Measurements from ENCODE around the gene SPRED1.
A peak's percentile ranks its signal among the peaks of the same experiment; 100 is the strongest.

The SPRED1 gene

DNA sequence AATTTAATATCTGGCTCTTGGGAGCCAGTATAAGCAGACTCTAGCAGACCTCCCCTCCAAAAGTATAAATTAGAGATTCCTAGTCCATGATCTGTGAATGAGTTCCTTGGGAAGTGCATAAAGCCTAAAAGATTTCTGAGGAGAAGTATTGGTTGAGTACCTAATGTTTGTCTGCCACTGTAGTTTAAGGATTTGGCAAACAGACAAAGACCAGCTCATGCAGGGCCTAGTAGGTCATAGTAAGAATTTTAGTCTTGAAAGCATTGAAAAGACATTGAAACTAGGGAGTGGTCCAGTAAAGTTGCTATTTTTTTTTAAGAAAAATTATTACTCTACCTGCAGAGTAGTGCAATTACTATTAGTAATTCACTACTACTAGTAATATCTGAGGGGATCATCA lies 67.5 kb downstream of the SPRED1 start:
- no peak overlapping the region for H3K27ac Mint-ChIP-seq
- no peaks in the 10 kb centered on the region for H3K36me3 Mint-ChIP-seq
- ATAC-seq (ENCODE audit: low read depth) (no peak), DNase-seq (ENCODE audit: low spot score in 2 of 2) (no peak)
- H3K9me3 Mint-ChIP-seq: no peaks in the 10 kb centered on the region
- H3K4me3 Mint-ChIP-seq: no peak overlapping the region
- no peaks in the 10 kb centered on the region for H3K27me3 Mint-ChIP-seq
- no peaks in the 10 kb centered on the region for H3K4me1 Mint-ChIP-seq

DNA sequence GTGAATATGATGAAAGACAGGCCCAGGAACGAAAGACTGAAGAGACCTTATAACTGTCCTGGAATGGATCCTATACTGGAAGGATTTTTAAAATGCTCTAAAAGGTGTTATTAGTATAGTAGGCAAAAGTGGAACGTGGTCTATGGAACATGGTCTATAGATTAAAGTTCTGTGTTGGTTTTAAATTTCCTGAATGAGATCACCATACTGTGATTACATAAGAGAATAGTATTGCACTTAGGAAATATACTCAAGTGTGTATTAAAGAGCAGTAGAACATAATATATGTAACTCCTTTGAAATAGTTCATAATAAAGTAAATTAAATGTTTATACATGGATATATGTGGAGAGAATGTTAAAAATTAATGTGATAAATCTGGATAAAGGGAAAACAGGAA lies 68.2 kb downstream of the SPRED1 start:
- Mint-ChIP-seq H3K27ac (no peak overlapping the region), H3K9me3 (no peaks in the 10 kb centered on the region), H3K4me1 (no peaks in the 10 kb centered on the region), H3K36me3 (no peaks in the 10 kb centered on the region), H3K4me3 (no peak overlapping the region), H3K27me3 (no peaks in the 10 kb centered on the region)
- DNase-seq (ENCODE audit: low spot score in 2 of 2) (no peak), ATAC-seq (ENCODE audit: low read depth) (no peak)

DNA sequence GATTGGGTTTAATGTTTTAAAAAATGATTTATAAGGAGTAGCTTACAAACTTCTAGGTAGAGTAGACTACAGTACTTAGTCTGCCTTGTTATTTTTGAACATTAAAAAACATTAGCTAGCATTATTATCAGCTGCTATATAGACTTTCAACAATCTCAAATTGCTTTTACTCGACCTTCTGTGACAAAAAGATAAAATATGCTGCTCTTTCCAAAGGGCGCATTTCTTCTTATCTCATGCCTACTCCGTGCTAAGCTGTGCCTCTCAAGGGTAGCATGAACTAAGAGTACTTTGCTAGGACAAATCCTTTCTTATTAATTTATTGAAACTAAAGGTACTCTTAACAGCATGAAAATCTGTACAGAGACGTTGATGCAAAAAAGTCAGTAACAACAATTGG lies 71.3 kb downstream of the SPRED1 start:
- DNase-seq (ENCODE audit: low spot score in 2 of 2) (no peak), ATAC-seq (ENCODE audit: low read depth) (no peak)
- no peaks in the 10 kb centered on the region for H3K4me1 Mint-ChIP-seq
- H3K9me3 Mint-ChIP-seq: no peaks in the 10 kb centered on the region
- H3K36me3 Mint-ChIP-seq: no peaks in the 10 kb centered on the region
- H3K27ac Mint-ChIP-seq: no peak overlapping the region
- H3K4me3 Mint-ChIP-seq: no peak overlapping the region
- no peaks in the 10 kb centered on the region for H3K27me3 Mint-ChIP-seq

DNA sequence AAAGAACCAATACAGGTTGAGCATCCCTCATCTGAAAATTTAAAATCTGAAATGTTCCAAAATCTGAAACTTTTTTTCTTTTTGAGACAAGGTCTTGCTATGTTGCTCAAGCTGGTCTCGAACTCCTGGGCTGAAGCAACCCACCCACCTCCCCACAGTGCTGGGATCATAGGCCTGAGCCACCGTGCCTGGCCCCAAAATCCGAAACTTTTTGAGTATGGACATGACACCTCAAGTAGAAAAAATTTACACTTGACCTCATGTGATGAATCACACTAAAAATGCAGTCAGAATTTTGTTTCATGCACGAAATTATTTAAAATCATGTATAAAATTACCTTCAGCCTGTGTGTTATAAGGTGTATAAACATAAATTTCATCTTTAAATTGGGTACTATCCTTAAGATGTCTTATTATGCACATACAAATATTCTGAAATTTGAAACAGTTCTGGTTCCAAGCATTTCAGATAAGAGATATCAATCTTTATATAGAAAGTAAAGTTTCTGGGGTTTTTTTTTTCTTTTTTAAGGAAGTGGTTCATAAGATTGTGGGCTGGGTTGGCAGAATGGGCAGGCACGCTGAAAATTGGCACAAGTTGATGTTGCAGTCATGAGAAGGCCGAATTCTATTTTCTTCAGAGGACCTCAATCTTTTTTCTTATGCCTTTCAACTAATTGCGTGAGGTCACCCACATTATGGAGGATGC lies 72.5 kb downstream of the SPRED1 start:
- no peak overlapping the region for H3K4me3 Mint-ChIP-seq
- H3K36me3 Mint-ChIP-seq: no peaks in the 10 kb centered on the region
- no peaks in the 10 kb centered on the region for H3K4me1 Mint-ChIP-seq
- ATAC-seq (ENCODE audit: low read depth) (no peak), DNase-seq (ENCODE audit: low spot score in 2 of 2) (no peak)
- H3K27ac Mint-ChIP-seq: no peak overlapping the region
- no peaks in the 10 kb centered on the region for H3K27me3 Mint-ChIP-seq
- H3K9me3 Mint-ChIP-seq: no peaks in the 10 kb centered on the region

DNA sequence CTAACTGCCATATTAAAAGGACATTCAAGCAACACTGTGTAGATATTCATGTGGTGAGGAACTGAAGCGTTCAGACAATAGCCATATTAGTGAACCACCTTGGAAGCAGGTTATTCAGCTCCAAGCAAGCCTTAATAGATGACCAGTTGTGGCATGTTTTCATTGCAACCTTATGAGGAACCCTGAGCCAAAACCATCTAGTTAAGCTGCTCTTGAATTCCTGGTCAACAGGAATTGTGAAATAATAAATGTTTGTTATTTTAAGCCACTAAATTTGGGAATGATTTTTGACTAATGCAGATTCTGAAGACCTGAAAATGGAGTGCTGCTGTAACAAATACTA lies 73.0 kb downstream of the SPRED1 start:
- Mint-ChIP-seq H3K27me3 (no peaks in the 10 kb centered on the region), H3K4me1 (no peaks in the 10 kb centered on the region), H3K4me3 (no peak overlapping the region), H3K9me3 (no peaks in the 10 kb centered on the region), H3K27ac (no peak overlapping the region), H3K36me3 (no peaks in the 10 kb centered on the region)
- DNase-seq (ENCODE audit: low spot score in 2 of 2) (no peak), ATAC-seq (ENCODE audit: low read depth) (no peak)

DNA sequence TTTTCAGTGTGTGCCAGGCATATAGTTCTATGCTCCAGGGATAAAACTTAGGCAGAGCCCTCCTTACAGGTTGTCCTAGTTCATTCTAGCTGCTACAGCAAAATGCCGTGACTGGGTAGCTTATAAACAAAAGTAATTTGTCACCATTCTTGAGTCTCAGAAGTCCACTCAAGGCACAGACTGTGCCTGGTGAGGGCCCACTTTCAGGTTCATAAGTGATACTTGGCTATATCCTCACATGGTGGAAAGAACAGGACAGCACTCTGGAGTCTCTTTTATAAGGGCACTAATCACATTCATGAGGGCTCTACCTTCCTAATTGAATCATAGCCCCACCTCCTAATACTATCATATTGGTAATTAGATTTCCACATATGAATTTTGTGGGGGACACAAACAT lies 80.1 kb downstream of the SPRED1 start:
- no peaks in the 10 kb centered on the region for H3K27me3 Mint-ChIP-seq
- H3K9me3 Mint-ChIP-seq: no peaks in the 10 kb centered on the region
- H3K4me3 Mint-ChIP-seq: no peak overlapping the region
- H3K27ac Mint-ChIP-seq: no peak overlapping the region
- no peaks in the 10 kb centered on the region for H3K4me1 Mint-ChIP-seq
- no peaks in the 10 kb centered on the region for H3K36me3 Mint-ChIP-seq
- no peak for ATAC-seq (ENCODE audit: low read depth)
- DNase-seq (ENCODE audit: low spot score in 2 of 2): no peak

DNA sequence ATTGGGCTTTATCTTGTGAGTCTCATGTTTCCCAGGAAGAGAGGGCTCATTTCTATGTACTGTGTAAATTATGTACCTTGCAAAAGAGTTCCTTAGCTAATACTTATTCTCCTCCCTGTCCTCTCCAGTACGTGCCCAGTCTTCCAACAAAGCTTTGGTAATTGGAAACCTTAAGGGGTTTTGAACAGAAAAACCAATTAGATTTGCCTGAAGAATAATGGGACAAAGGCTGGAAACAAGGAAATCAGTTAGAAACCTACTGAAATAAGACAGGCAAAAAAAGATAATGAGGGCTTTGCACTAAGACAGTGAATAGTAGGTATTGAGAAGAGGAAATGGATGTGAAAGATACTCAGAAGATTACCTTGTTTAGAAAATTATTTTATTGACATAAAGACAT lies 82.5 kb downstream of the SPRED1 start:
- H3K27ac Mint-ChIP-seq: no peak overlapping the region
- no peaks in the 10 kb centered on the region for H3K36me3 Mint-ChIP-seq
- H3K27me3 Mint-ChIP-seq: no peaks in the 10 kb centered on the region
- H3K9me3 Mint-ChIP-seq: no peaks in the 10 kb centered on the region
- ATAC-seq (ENCODE audit: low read depth): no peak
- no peak overlapping the region for H3K4me3 Mint-ChIP-seq
- no peaks in the 10 kb centered on the region for H3K4me1 Mint-ChIP-seq
- DNase-seq (ENCODE audit: low spot score in 2 of 2): no peak

DNA sequence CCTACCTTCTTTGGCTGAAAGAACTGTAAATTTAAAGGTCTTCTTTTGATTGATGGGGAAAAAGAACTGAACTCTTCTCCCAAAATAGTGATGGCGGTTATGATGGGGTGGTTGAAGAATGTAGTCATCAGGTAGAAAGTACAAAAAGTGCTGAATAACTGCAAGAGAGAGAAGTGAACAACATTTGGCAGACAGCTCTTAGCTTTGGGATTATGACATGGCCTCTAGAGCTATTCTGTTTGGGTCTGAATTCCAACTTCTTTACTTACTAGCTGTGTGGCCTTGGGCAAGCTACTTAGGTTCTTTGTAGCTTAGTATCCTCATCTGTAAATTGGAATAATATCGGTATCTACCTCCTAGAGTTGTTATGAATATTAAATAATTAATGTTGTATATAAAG lies 91.7 kb downstream of the SPRED1 start:
- no peaks in the 10 kb centered on the region for H3K4me1 Mint-ChIP-seq
- peaks cover 2% of the 10 kb centered on the region for H3K36me3 Mint-ChIP-seq
- H3K4me3 Mint-ChIP-seq: no peak overlapping the region

DNA sequence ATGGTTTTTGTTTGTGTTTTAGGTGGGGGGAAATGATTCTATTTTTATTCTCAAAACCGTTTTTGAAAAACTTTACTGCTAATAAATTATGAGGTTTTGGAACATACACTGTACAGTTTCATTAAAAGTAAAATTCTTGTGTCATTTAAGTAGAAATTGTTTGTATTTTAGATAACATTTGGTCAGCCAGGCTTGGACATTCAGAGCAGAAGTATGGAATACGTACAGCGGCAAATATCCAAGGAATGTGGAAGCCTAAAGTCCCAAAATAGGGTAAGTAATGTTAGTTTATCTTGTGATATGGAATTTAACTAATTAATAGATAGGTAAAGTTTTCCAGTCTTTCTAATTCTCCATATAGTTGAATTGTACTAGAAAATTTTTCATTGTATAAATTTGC lies 96.6 kb downstream of the SPRED1 start:
- no peaks in the 10 kb centered on the region for H3K27me3 Mint-ChIP-seq
- DNase-seq (ENCODE audit: low spot score in 2 of 2) (no peak), ATAC-seq (ENCODE audit: low read depth) (no peak)
- no peaks in the 10 kb centered on the region for H3K9me3 Mint-ChIP-seq
- no peak overlapping the region for H3K27ac Mint-ChIP-seq
- no peaks in the 10 kb centered on the region for H3K36me3 Mint-ChIP-seq
- no peak overlapping the region for H3K4me3 Mint-ChIP-seq
- no peaks in the 10 kb centered on the region for H3K4me1 Mint-ChIP-seq

More for the DNA sequence above, 91.7 kb downstream of the SPRED1 start:
- Mint-ChIP-seq H3K27me3 (no peaks in the 10 kb centered on the region), H3K9me3 (no peaks in the 10 kb centered on the region), H3K27ac (no peak overlapping the region)
- ATAC-seq (ENCODE audit: low read depth): no peak
- DNase-seq (ENCODE audit: low spot score in 2 of 2): no peak

DNA sequence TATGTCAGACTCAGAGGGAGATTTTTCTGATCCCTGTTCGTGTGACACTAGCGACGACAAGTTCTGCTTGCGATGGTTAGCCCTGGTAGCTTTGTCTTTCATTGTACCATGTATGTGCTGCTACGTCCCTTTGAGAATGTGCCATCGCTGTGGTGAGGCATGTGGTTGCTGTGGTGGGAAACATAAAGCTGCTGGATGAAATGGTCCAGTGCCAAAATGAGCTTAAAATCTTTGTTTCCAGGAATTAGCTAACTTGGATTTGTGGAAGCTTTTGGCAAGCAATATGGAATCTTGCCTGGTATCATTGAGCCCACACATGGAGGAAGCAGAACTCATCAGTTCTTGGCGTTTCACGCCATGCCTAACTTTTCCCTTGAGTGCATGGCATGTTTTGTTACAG lies 98.8 kb downstream of the SPRED1 start:
- ATAC-seq (ENCODE audit: low read depth): no peak
- DNase-seq (ENCODE audit: low spot score in 2 of 2): no peak
- Mint-ChIP-seq H3K9me3 (no peaks in the 10 kb centered on the region), H3K36me3 (no peaks in the 10 kb centered on the region), H3K4me3 (no peak overlapping the region), H3K27me3 (no peaks in the 10 kb centered on the region), H3K27ac (no peak overlapping the region), H3K4me1 (no peaks in the 10 kb centered on the region)

DNA sequence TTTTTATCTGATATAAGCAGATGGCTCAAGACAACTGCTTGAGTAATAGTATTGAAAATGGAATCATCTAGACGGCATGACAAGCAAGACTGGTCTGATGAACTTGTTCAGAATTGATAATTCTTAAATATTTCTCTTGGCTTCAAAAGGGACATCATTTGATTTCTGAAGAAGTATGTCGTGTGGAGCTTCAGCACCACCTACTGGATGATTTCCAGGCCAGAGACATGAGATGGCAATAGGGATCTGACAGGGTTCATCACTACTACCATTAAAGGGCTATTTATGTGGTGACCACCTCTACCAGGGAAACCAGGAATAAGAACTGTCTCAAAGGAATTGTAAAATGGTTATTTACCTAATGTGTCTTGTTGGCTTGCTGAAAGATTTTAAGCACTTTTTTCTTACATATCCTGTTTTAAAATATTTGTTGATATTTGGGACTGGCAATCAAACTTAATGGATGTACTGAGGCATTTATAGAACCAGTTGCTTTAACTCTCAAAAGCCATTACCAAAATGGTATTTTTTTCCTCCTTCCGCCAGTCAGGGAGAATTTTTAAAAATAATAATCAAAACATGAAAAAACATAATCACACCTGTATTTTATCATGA lies 101.8 kb downstream of the SPRED1 start:
- Mint-ChIP-seq H3K9me3 (no peaks in the 10 kb centered on the region), H3K36me3 (no peaks in the 10 kb centered on the region), H3K4me3 (no peak overlapping the region), H3K27ac (no peak overlapping the region), H3K4me1 (no peaks in the 10 kb centered on the region), H3K27me3 (no peaks in the 10 kb centered on the region)
- DNase-seq (ENCODE audit: low spot score in 2 of 2) (peak; percentile 53 to 61), ATAC-seq (ENCODE audit: low read depth) (peak; percentile 43)

DNA sequence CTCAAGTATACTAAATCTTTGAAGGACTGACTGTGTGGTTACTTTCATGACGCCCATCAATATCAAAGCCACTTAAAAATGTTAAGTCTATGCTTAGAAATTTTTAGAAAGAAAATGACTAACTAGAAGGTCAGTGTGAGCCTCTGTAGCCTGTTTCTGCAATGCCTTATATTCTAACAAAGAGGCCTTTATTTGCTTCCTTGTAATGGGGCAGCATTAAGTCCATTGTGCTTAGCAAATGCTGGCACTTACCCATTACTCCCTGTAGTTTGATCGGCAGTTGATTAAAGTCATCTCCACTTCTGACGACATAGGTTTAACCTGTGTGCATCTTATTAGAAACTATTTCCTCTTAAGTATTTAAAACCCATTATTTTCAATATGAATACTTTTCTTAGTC lies 109.7 kb downstream of the SPRED1 start:
- no peaks in the 10 kb centered on the region for H3K9me3 Mint-ChIP-seq
- peaks cover 7% of the 10 kb centered on the region for H3K27me3 Mint-ChIP-seq

DNA sequence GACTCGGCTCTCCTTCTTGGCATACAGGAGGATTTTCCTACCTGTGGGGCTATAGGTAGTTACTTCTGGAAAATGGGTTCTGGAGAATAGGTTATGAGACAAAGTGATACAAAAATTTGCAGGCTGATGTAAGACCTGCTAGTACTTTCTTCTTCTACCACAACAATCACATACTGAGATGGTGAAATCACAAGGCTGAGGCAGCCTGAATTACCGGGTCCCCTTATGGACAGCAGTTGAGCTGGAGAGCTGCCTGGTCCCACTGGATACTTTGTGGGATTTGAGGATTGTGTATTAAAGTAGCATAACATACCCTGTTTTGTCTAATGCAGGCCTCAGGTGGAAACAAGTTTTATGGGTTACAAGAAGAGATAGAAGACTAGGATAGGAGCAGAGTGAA lies 114.8 kb downstream of the SPRED1 start:
- Mint-ChIP-seq H3K4me1 (no peaks in the 10 kb centered on the region), H3K27ac (no peak overlapping the region), H3K27me3 (peaks cover 7% of the 10 kb centered on the region), H3K4me3 (no peak overlapping the region), H3K9me3 (no peaks in the 10 kb centered on the region), H3K36me3 (no peaks in the 10 kb centered on the region)
- no peak for DNase-seq (ENCODE audit: low spot score in 2 of 2)
- ATAC-seq (ENCODE audit: low read depth): no peak

More for the DNA sequence above, 109.7 kb downstream of the SPRED1 start:
- H3K36me3 Mint-ChIP-seq: no peaks in the 10 kb centered on the region
- H3K4me3 Mint-ChIP-seq: no peak overlapping the region
- no peaks in the 10 kb centered on the region for H3K4me1 Mint-ChIP-seq
- ATAC-seq (ENCODE audit: low read depth): no peak
- H3K27ac Mint-ChIP-seq: no peak overlapping the region
- no peak for DNase-seq (ENCODE audit: low spot score in 2 of 2)

DNA sequence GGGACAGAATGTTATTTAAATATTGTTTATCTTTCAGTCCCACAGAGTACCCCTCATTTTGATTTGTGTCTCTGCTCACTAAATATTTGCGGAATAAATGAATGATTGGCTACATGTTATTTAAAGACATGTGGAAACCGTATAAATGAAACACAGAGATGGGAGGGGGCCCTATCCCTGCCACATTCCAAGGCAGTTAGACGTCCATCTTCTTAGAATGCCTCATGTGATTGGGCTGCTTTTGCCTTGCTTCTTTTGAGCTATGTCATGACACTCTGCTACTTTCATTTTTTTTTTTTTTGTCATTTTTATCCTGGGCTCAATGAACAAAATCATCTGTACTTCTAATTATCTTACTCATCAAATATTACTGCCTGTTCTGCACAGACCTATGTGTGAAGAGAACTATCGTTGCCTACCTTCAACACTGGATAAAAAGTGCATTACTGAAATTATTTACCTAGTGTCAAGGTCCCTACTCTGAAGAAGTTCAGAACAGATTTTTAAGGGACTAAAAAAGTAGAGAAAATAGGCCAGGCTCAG lies 117.4 kb downstream of the SPRED1 start:
- Mint-ChIP-seq H3K4me3 (no peak overlapping the region), H3K36me3 (no peaks in the 10 kb centered on the region), H3K4me1 (no peaks in the 10 kb centered on the region), H3K27me3 (peaks cover 10% of the 10 kb centered on the region), H3K9me3 (no peaks in the 10 kb centered on the region), H3K27ac (no peak overlapping the region)
- ATAC-seq (ENCODE audit: low read depth) (no peak), DNase-seq (ENCODE audit: low spot score in 2 of 2) (no peak)

DNA sequence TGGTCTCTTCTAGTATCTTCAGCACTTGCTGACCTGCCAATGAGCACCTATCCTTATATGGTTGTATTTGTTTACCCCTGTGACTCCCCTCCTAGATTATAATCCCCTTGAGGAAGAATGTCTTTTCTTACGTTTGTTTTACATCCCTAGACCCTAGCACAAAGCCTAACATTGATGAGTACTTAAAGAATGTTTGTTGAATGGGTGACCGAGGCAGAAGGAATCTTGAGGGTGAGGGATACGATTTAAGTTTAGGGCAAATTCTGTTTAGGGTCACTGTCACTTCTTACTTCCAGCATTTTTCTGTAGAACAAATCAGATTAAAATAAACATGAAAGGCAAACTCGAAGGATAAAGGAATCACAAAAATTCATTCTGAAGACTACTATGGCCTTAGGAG lies 120.4 kb downstream of the SPRED1 start:
- Mint-ChIP-seq H3K4me1 (no peaks in the 10 kb centered on the region), H3K4me3 (no peak overlapping the region), H3K27ac (no peak overlapping the region), H3K9me3 (no peaks in the 10 kb centered on the region), H3K27me3 (peaks cover 9% of the 10 kb centered on the region), H3K36me3 (no peaks in the 10 kb centered on the region)
- DNase-seq (ENCODE audit: low spot score in 2 of 2) (no peak), ATAC-seq (ENCODE audit: low read depth) (no peak)

Data from memory B cell (primary cell).